Ramos (cell line): ENCODE results near the gene LOXHD1.

Source experiments
- in situ Hi-C: fragments of 300-500 bp; cut with MboI; formaldehyde crosslinking; loops from one replicate; pipeline ENCODE4 v1.14.3; 2022; ENCODE audit warnings: low sequenced_read_pairs; ENCODE audit not compliant: unreplicated experiment

The LOXHD1 gene

GRCh38 chr18:46461993-46462392, 195.0 kb downstream of the LOXHD1 start:
- in situ Hi-C loops, result no loop called here

GRCh38 chr18:46460754-46461153, 196.3 kb downstream of the LOXHD1 start:
- in situ Hi-C loops, result no loop called here

- in situ Hi-C loops, result no loop called here
Observed at GRCh38 chr18:46459789-46460455, 197.1 kb downstream of the LOXHD1 start.

- in situ Hi-C loops, result no loop called here
Observed at GRCh38 chr18:46458472-46458871, 198.5 kb downstream of the LOXHD1 start.

- in situ Hi-C loops, result no loop called here
Observed at GRCh38 chr18:46456691-46457090, 200.3 kb downstream of the LOXHD1 start.

DNA sequence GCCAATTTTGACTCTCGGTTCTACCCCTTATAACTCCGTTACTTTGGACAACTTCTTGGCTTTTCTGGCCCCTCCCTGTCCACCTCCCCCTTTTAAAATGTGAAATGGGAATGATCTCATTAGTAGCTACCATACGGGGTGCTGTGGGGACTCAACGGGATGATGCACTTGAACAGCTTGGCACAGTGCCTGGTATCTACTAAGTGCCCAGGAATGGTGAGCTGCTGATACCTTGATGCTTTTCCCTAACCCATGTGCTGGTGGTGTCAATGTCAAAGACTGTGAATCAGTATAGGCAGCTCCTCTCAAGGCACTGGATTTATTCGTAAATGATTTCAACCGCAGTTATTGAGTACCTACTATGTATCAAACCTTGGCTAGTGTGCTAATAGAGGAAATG, 204.2 kb downstream of the LOXHD1 start:
- in situ Hi-C loops, result no loop called here

DNA sequence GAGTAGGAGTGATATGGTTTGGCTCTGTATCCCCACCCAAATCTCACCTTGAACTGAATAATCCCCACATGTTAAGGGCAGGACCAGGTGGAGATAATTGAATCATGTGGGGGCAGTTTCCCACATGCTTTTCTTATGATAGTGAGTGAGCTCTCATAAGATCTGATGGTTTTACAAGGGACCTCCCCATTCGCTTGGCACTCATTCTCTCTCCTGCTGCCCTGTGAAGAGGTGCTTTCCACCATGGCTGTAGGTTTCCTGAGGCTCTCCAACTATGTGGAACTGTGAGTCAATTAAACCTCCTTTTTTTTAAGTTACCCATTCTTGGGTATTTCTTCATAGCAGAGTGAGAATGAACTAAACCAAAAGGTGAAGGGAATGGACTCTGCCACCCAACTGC, 207.5 kb downstream of the LOXHD1 start:
- in situ Hi-C loops, result no loop called here

- in situ Hi-C loops, result no loop called here
Observed at GRCh38 chr18:46449033-46449432, 208.0 kb downstream of the LOXHD1 start.

DNA sequence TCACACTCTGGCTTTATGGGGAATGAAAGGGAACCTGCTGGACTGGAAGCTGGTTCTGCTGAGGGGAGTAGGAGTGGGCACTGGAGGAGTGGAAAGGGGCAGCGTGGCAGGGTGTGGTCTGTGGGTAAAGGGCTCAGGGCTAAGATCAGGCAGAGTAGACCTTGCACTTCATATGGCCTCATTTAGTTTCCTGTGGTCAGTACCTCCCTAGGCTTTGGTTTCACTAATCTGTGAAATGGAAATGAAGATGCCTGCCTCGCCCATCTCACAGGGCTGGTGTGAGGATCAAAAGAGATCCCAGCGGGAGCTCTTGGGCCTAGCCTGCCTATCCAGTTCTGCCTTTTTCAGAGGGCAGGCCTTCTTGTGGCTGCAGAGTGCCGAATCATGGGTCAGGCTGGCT, 208.7 kb downstream of the LOXHD1 start:
- in situ Hi-C loops, result no loop called here

GRCh38 chr18:46447792-46448191, 209.2 kb downstream of the LOXHD1 start:
- in situ Hi-C loops, result no loop called here

DNA sequence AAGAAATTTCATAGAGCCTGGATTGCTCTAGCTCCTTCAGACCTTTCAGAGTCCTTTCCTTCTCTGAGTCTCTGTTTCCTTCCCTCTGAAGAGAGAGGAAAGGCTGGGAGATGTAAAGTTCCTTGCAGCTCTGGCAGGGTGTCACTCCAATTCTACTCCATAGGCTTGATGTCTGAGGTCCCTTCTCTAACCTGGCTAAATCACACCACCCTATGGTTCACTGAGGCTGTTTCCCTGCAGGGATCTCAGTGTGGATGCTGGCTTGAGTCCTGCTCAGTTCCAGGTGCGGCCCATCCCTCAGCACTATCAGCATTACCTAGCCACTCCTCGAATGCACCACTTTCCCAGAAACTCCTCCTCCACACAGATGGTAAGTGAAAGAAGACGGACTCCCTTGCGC, 209.7 kb downstream of the LOXHD1 start:
- in situ Hi-C loops, result no loop called here

- in situ Hi-C loops, result no loop called here
Observed at GRCh38 chr18:46445522-46446313, 211.3 kb downstream of the LOXHD1 start.

DNA sequence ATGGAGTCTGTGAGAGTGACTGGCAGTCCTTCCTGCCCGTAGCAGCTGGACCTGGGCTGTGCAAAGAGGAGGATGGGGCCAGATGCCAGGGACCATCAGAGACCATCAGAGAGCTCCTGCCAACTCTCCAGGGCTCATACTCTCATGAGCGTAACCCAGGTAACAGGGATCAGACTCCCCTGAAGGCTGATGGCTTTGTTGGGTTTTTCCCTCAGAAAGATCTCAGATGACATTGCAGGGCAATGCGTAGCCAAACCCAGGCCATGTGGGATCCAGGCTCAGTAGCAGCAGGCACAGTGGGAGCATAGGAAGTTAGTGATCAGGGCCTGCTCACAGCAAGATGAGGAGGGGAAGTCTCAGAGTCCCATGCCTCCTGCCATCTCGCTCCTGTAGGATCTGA, 218.0 kb downstream of the LOXHD1 start:
- in situ Hi-C loops, result no loop called here

GRCh38 chr18:46437061-46437460, 220.0 kb downstream of the LOXHD1 start:
- in situ Hi-C loops, result no loop called here

DNA sequence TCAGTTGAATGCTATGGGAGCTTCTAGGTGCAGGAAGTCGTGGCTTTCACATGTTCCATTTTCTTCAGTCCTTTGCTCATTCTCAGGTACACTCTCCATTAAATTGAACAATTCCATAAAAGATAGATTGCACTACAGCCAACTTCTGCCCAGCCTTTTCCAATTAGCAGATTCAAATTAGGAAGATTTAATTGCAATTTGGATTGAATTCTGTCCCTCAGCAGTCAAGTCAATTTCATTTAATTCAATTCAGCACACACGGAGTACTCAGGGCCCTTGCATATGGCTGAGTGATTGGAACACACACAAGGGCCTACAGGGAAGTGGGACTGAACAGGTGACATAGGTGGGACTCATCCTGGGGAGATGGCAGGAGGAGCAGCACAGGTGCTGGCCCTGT, 220.4 kb downstream of the LOXHD1 start:
- in situ Hi-C loops, result no loop called here

- in situ Hi-C loops, result no loop called here
Observed at GRCh38 chr18:46435031-46435430, 222.0 kb downstream of the LOXHD1 start.

DNA sequence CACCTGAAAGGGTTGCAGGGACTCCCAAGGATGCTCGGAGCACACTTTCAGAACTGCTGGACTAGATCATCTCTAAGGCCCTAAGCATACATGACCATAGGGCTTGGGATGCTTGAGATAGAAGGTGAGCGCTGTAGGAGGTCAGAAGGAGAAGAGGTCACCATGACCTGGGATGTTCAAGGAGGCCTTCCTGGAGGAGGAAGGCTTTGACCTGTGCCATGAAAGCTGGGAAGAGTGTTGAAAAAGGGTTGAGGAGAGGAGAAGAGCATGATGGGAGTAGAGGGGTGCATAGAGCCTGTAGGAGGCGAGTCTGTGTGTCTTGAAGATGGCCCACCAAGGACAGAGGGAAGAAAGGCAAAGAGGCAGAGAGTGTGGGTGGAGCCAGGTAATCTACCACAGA, 222.4 kb downstream of the LOXHD1 start:
- in situ Hi-C loops, result no loop called here

DNA sequence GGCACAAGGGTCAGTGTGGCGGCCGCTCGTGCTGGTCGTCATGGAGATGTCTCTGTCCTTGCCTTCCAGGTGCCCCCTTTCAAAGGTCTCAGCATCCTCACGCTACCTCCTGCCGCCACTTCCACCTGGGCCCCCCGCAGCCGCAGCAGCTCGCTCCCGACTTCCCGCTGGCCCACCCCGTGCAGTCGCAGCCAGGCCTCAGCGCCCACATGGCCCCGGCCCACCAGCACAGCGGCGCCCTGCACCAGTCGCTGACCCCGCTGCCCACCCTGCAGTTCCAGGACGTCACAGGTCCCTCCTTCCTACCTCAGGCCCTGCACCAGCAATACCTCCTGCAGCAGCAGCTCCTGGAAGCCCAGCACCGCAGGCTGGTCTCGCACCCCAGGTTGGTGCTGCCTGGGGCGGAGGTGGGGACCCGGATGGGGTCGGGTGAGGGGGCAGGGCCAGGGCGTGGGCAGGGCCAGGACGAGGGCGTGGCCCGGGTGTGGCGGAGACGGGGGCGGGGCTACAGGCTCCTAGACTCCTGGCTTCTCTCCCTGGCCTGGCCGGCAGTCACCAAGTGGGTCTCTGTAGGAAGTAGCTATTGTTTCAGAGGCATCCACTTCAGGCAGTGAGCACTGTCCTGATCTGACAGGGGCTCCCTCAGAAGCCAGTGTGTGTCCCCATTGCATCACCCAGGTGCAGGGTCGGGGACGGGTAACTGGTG, 223.7 kb downstream of the LOXHD1 start:
- in situ Hi-C loops, result no loop called here

- in situ Hi-C loops, result no loop called here
Observed at GRCh38 chr18:46431522-46432171, 225.4 kb downstream of the LOXHD1 start.

DNA sequence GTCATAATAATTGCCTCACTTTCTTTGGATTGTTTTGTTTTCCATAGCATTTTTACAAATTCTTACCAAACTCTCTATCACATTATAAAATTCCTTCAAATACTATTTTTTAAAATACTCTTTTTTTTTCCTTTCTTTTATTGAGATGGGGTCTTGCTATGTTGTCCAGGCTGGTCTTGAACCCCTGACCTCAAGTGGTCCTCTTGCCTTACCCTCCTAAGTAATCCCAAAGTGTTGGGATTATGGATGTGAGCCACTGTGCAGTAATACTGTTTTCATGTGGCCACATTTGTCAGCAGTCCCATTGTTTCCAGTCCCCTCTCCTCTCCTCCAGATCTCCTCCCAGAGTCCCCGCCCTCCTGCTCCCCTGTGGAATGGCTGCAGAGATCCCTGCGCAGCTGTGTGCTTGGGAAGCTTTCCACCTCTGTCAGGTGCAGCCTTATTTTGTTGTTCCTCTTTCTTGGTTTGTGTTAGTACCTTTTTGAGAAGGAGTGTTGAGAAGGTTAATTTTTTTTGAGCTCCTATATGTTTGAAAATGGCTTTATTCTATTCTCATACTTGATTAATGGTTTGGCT, 227.3 kb downstream of the LOXHD1 start:
- in situ Hi-C loops, result no loop called here
